Astrocyte (in vitro differentiated cells and primary cell): ENCODE measurements around the gene FOXE3.

Experiments
- CTCF ChIP-seq: IDR thresholded peaks from 2 replicates; pipeline ENCODE4 v1.5.1; 2011; ENCODE audit warnings: low read depth, mild to moderate bottlenecking, inconsistent platforms, low read length, moderate library complexity; ENCODE audit not compliant: insufficient read depth
- EZH2 ChIP-seq: IDR thresholded peaks from 2 replicates; pipeline ENCODE4 v1.6.1; 2012; ENCODE audit warnings: mild to moderate bottlenecking, low read length, inconsistent platforms; ENCODE audit not compliant: insufficient read depth

GRCh38 chr1:47418122-47418521 lies 2.0 kb downstream of the FOXE3 start:
- TF ChIP-seq CTCF, result no peak
- no peak for TF ChIP-seq EZH2
